Endothelial cell of hepatic sinusoid (primary cell): ENCODE results near the gene KLF14.
"Not testable (repeated sequence)": the region's sequence is repeated elsewhere in the genome, so short reads cannot be mapped to it uniquely, and the experiment has no call there.

Source experiments
- in situ Hi-C: cut with HindIII; loops from 2 replicates; pipeline ENCODE4 v1.10.0; 2017; ENCODE audit warnings: low sequenced_read_pairs

The KLF14 gene

GRCh38 chr7:130719541-130719940, 14.5 kb downstream of the KLF14 start:
- in situ Hi-C loops: no loop called here

GRCh38 chr7:130712416-130712815, 21.6 kb downstream of the KLF14 start:
- in situ Hi-C loops: no loop called here

GRCh38 chr7:130708766-130709165, 25.2 kb downstream of the KLF14 start:
- in situ Hi-C loops: no loop called here

GRCh38 chr7:130708001-130708400, 26.0 kb downstream of the KLF14 start:
- in situ Hi-C loops: no loop called here

- in situ Hi-C loops: no loop called here
These were observed 30.2 kb downstream of the KLF14 start for GRCh38 chr7:130703851-130704250.

GRCh38 chr7:130701650-130702049, 32.4 kb downstream of the KLF14 start:
- in situ Hi-C loops: no loop called here

GRCh38 chr7:130700760-130701159, 33.2 kb downstream of the KLF14 start:
- in situ Hi-C loops: no loop called here

GRCh38 chr7:130699686-130700085, 34.3 kb downstream of the KLF14 start:
- in situ Hi-C loops: no loop called here

- in situ Hi-C loops: no loop called here
These were observed 36.2 kb downstream of the KLF14 start for GRCh38 chr7:130697820-130698219.

- in situ Hi-C loops: no loop called here
These were observed 38.2 kb downstream of the KLF14 start for GRCh38 chr7:130695840-130696239.

GRCh38 chr7:130692396-130692795, 41.6 kb downstream of the KLF14 start:
- in situ Hi-C loops: not testable (repeated sequence)

GRCh38 chr7:130689683-130690082, 44.3 kb downstream of the KLF14 start:
- in situ Hi-C loops: no loop called here

GRCh38 chr7:130683026-130683425, 51.0 kb downstream of the KLF14 start:
- in situ Hi-C loops: no loop called here
